Natural killer cell (primary cell): ENCODE data around the gene LHB. TPM values are rescaled to one million over a fixed set of nuclear protein-coding genes. Genes with fewer than 3 reads are reported as not detected.
"Not testable (repeated sequence)": the region's sequence is repeated elsewhere in the genome, so short reads cannot be mapped to it uniquely, and the experiment has no call there.

Experiments used
- ATAC-seq, 3 donors: fragments of 150-1000 bp in 2 of 3; fragments of 200-7000 bp in 1 of 3; cut with Tn5 transposase; 1 replicate in 1 of 3; 2 replicates in 2 of 3; pipeline ENCODE4 v1.10.0; 2021; ENCODE audit warnings: mild to moderate bottlenecking in 2 of 3, moderate library complexity in 2 of 3
- DNase-seq, 2 donors: peaks; one replicate each; pipeline versions ENCODE4 v3.0.0 to v3.0.0-alpha.2; 2013 to 2021; ENCODE audit warnings: mixed read lengths in 1 of 2
- H3K27ac ChIP-seq: one replicate; pipeline ENCODE4 v1.5.1; 2013; ENCODE audit warnings: mild to moderate bottlenecking, low read length
- H3K27me3 ChIP-seq: one replicate; pipeline ENCODE4 v1.6.1; 2013; ENCODE audit warnings: low read length; ENCODE audit not compliant: control insufficient read depth, insufficient read depth
- H3K36me3 ChIP-seq: one replicate; pipeline ENCODE4 v1.6.1; 2013; ENCODE audit warnings: low read length; ENCODE audit not compliant: control insufficient read depth, insufficient read depth
- H3K4me1 ChIP-seq: one replicate; pipeline ENCODE4 v1.6.1; 2013; ENCODE audit warnings: low read length; ENCODE audit not compliant: control insufficient read depth, insufficient read depth
- H3K4me3 ChIP-seq: one replicate; pipeline ENCODE4 v1.5.1; 2013; ENCODE audit warnings: low read length
- H3K9me3 ChIP-seq: one replicate; pipeline ENCODE4 v1.6.1; 2013; ENCODE audit warnings: low read length; ENCODE audit not compliant: control insufficient read depth, insufficient read depth
- H3K27ac Mint-ChIP-seq, 2 donors: one replicate each; pipeline ENCODE4 v1.8.0; 2022; ENCODE audit warnings: mild to moderate bottlenecking in 2 of 2, mixed read lengths in 2 of 2, moderate library complexity in 1 of 2
- H3K27me3 Mint-ChIP-seq, 2 donors: one replicate each; pipeline ENCODE4 v1.8.0; 2022; ENCODE audit warnings: low read depth in 2 of 2, mixed read lengths in 2 of 2
- H3K36me3 Mint-ChIP-seq: one replicate; pipeline ENCODE4 v1.8.0; 2022; ENCODE audit warnings: mixed read lengths
- H3K4me1 Mint-ChIP-seq, 2 donors: one replicate each; pipeline ENCODE4 v1.8.0; 2022; ENCODE audit warnings: mixed read lengths in 2 of 2
- H3K4me3 Mint-ChIP-seq: one replicate; pipeline ENCODE4 v1.8.0; 2022; ENCODE audit warnings: mild to moderate bottlenecking, moderate library complexity, mixed read lengths
- H3K9me3 Mint-ChIP-seq, 2 donors: one replicate each; pipeline ENCODE4 v1.8.0; 2022; ENCODE audit warnings: mixed read lengths in 2 of 2
- WGBS: methylation state at CpG from one replicate; pipeline ENCODE4 v1.1.7; 2013; ENCODE audit warnings: missing lambda C conversion rate; ENCODE audit not compliant: insufficient coverage; 5-methylcytosine and 5-hydroxymethylcytosine counted together
- intact Hi-C: fragments of 100-400 bp; cut with micrococcal nuclease; formaldehyde crosslinking; loops from one replicate; pipeline ENCODE4 v1.14.2; 2022
- total RNA-seq, 4 donors: library from RNA; stranded (reverse); fragments of 120-200 nt in 1 of 4; gene quantifications; one replicate each; pipeline versions ENCODE4 v1.2.3 to v1.2.4, GENCODE V29; 2013 to 2022
- TF ChIP-seq, protein P1 (sequence below): fragments of 200-600 bp; IDR thresholded peaks from one replicate; pipeline ENCODE4 v1.8.0; 2022; ENCODE audit warnings: antibody characterized with exemption

The LHB gene
- total RNA-seq, 3 donors from 2014 or later (not counting 1 experiment from before 2014, with no cell fraction given): 1.4 TPM; not detected in 2

DNA sequence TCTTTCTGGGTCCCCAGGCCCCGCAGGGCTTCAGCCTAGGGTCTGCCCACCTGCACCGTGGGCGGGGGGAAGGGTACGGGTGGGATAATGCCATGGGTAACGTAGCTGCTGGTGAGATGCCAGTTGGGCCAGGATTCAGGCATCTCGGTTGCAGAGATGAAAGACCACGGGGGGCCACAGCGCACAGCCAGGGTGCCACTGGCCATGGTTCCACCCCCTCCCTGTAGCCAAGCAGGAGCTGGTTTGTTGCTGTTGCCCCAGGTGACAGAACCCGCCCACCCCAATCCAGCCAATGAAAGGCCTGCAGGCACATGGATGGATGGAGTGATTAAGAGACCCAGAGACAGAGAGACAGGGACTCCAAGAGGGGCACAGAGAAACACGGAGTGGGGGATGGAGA, 41.7 kb upstream of the LHB start:
- H3K9me3 ChIP-seq: no peaks in the 10 kb centered on the region
- peaks cover 35 to 40% of the 10 kb centered on the region in 2 donors for H3K27me3 Mint-ChIP-seq
- no peak for ATAC-seq
- no peak overlapping the region for H3K4me3 ChIP-seq
- H3K36me3 Mint-ChIP-seq: no peaks in the 10 kb centered on the region
- H3K27ac ChIP-seq: no peak overlapping the region
- H3K4me1 Mint-ChIP-seq: peaks cover 21 to 24% of the 10 kb centered on the region in 2 donors
- no peak for DNase-seq
- H3K27me3 ChIP-seq: peaks cover 30% of the 10 kb centered on the region
- intact Hi-C loops: no loop called here
- TF ChIP-seq, protein P1, sequence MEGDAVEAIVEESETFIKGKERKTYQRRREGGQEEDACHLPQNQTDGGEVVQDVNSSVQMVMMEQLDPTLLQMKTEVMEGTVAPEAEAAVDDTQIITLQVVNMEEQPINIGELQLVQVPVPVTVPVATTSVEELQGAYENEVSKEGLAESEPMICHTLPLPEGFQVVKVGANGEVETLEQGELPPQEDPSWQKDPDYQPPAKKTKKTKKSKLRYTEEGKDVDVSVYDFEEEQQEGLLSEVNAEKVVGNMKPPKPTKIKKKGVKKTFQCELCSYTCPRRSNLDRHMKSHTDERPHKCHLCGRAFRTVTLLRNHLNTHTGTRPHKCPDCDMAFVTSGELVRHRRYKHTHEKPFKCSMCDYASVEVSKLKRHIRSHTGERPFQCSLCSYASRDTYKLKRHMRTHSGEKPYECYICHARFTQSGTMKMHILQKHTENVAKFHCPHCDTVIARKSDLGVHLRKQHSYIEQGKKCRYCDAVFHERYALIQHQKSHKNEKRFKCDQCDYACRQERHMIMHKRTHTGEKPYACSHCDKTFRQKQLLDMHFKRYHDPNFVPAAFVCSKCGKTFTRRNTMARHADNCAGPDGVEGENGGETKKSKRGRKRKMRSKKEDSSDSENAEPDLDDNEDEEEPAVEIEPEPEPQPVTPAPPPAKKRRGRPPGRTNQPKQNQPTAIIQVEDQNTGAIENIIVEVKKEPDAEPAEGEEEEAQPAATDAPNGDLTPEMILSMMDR: no peak
- H3K27ac Mint-ChIP-seq: no peak overlapping the region
- WGBS: 45% methylated on average over 9 of the region's 10 CpGs
- peaks cover 26% of the 10 kb centered on the region for H3K4me1 ChIP-seq
- H3K36me3 ChIP-seq: no peaks in the 10 kb centered on the region
- no peaks in the 10 kb centered on the region for H3K9me3 Mint-ChIP-seq
- peak overlapping the region; percentile 25 for H3K4me3 Mint-ChIP-seq

DNA sequence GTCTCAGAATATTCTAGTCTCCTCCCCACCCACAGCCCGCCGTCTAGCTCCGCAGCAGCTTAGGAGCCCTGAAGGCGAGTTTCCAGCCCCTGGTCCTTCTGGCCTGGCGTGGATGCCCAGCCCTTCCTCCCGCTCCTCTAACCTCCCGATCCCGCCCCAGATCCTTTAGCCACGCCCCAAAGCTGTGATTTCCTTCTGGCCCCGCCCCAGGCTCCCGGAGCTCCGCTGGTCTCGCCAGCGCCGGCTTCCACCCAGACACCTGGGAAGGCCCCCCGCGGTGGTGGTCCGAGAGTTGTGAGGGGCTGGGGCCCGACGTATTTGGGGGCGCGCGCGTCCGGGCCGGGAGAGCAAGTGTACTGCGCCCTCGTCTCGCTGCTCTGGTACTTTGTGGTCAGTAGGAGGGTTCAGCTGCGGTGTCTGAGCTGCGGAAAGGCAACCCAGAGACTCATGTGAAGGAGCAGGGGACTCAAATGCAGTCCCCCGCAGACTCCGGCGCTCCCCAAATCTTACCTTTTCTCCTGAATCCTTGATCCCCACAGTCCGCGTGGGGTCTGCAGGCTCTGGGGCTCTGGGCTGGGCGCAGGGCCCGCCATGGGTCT, 40.8 kb upstream of the LHB start, which contains the start of gene CGB7:
Gene CGB7 (minus strand): TSS at position 114 of the 599 bp plus-strand sequence. CDS start 2,374 bp downstream, outside the sequence.
- intact Hi-C loops: no loop called here
- Mint-ChIP-seq H3K4me3 (peak within 1 kb of the TSS; percentile 87), H3K4me1 (peaks cover 21 to 24% of the 10 kb centered on the region in 2 donors), H3K27ac (peak within 1 kb of the TSS in 1 of 2 donors; percentile 59), H3K9me3 (no peaks in the 10 kb centered on the region), H3K36me3 (no peaks in the 10 kb centered on the region), H3K27me3 (peaks cover 35 to 40% of the 10 kb centered on the region in 2 donors)
- peak in 1 of 2 donors; percentile 54 for DNase-seq
- H3K9me3 ChIP-seq: no peaks in the 10 kb centered on the region
- no peaks in the 10 kb centered on the region for H3K36me3 ChIP-seq
- peak within 1 kb of the TSS; percentile 47 for H3K4me3 ChIP-seq
- peaks cover 30% of the 10 kb centered on the region for H3K27me3 ChIP-seq
- TF ChIP-seq, protein P1: no peak
- no peak within 1 kb of the TSS for H3K27ac ChIP-seq
- 5% methylated on average over 38 of the region's 38 CpGs for WGBS
- ATAC-seq: peak in 2 of 3 donors; percentile 11 to 34
- peaks cover 26% of the 10 kb centered on the region for H3K4me1 ChIP-seq

DNA sequence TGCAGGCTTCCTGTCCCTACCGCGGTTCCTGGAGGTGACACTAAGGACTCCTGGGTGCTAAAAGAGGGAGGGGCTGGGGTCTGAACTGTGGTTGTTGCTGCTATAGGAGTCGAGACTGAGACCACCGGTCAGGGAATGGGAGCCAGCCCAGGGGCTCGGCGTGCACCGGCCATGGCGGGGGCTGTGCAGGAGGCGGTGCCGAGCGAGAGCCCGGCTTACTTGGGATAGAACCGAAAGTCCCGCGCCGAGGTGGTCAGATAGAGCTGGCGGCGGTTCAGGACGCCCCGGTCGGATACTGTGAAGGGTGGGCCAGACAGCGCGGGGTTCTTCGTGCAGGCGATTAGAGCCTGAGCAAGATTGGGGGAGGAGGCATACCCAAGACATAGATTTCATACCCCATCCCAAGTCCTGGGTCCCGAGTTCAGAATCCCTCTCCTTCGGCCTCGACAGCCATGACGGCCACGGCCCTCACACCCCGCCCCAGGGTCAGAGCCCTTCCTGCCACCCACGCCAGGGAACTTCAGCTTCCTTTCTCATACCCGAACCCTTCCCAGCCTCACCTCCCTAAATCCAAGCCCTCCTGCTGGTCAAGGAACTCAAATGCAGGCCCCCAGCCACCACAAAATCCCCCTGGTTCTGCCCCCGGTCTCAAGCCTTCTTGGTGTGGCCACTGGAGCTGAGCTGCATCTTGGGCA, 40.2 kb upstream of the LHB start:
- H3K27me3 ChIP-seq: peaks cover 30% of the 10 kb centered on the region
- intact Hi-C loops, H3K36me3 ChIP-seq, H3K36me3 Mint-ChIP-seq, H3K9me3 ChIP-seq, H3K9me3 Mint-ChIP-seq, DNase-seq, H3K27ac ChIP-seq: not testable (repeated sequence)
- peaks cover 21 to 24% of the 10 kb centered on the region in 2 donors for H3K4me1 Mint-ChIP-seq
- 2% methylated on average over 34 of the region's 34 CpGs for WGBS
- peaks cover 26% of the 10 kb centered on the region for H3K4me1 ChIP-seq
- peak overlapping the region in 1 of 2 donors; percentile 59 for H3K27ac Mint-ChIP-seq
- peak overlapping the region; percentile 47 for H3K4me3 ChIP-seq
- peak; percentile 28 to 42 (median 37) for ATAC-seq
- H3K27me3 Mint-ChIP-seq: peaks cover 35 to 40% of the 10 kb centered on the region in 2 donors
- H3K4me3 Mint-ChIP-seq: peak overlapping the region; percentile 87
